Muscle of back (tissue), 11 donors: Measurements from ENCODE around the gene NDRG4. TPM values are rescaled to one million over a fixed set of nuclear protein-coding genes. Genes with fewer than 3 reads are reported as not detected.
A peak's percentile ranks its signal among the peaks of the same experiment; 100 is the strongest.

ENCODE experiments used
- DNase-seq, 3 donors: peaks; one replicate each; pipeline versions ENCODE4 v3.0.0 to v3.0.0-alpha.2; 2013
- polyA plus RNA-seq, 10 donors: library from polyadenylated mRNA; unstranded; fragments of 120-200 nt; gene quantifications; one replicate each; pipeline ENCODE4 v1.2.1, GENCODE V29; 2013; ENCODE audit not compliant: insufficient read length in 10 of 10

Gene NDRG4
- polyA plus RNA-seq, 10 donors, result 8.8 to 21.0 (median 11.6) TPM

- no peak for DNase-seq
Observed at GRCh38 chr16:58536278-58536677, 36.3 kb downstream of the NDRG4 start.

- no peak for DNase-seq
Observed at GRCh38 chr16:58537124-58537906, 37.4 kb downstream of the NDRG4 start.

DNA sequence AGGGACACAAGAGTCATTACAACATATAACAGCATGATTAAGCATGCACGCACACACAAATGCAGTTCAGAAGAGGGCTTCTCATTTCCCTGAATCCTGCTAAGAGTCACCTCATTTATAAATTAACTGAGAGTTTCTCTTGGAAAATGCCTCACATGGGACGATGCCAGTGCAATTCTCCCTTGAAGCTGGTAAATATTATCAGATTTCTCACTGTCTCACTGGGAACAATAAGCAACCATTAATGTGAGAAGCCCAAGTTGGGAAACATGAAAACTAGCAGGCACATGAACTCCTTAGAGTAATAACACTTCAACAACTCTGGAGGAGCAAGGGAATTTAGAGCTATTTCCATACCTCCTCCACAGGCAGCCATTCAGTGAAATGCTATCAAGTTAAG lies 41.8 kb downstream of the NDRG4 start:
- DNase-seq, result no peak

- DNase-seq, result no peak
Observed at GRCh38 chr16:58542291-58542690, 42.3 kb downstream of the NDRG4 start.

DNA sequence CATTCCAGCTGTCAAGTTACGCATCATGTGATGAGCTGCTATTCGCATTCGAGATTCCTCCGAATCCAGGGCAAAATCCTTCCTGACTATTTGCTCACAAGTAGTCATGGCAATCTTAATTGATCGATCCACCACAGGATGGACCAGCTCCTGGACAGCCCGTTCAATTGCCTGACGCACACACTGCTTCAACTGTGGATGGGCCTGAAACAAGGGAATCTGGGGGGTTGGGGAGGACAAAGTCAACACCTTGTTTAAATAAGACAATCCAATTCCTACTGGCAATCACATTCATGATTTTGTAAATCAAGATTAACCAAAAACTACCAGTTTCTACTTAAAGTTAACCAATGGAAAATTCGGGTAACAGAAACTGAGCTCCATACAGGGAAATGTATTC lies 43.7 kb downstream of the NDRG4 start:
- DNase-seq, result no peak

GRCh38 chr16:58548378-58548777 lies 48.4 kb downstream of the NDRG4 start:
- DNase-seq, result no peak

DNA sequence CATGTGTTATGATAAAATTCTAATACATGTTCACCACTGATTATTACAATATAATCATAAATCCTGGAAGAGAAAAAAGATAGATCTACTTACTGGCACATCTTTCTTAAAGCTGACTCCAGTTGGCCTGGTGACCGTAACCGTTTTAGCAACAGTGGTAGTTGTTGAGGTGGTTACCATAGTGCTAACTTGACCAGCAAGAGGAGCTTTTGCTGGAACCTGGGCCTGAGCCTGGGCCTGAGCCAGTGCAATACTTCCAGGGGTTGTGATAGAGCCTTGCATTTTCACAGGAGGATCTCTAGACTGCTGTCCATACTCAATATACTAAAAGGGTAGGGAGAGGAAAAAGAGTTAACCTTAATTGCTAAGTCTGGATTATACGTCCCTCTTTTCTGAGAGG lies 51.6 kb downstream of the NDRG4 start:
- DNase-seq, result peak in 2 of 3 donors; percentile 24 to 29

- DNase-seq, result no peak
Observed at GRCh38 chr16:58556678-58557077, 56.7 kb downstream of the NDRG4 start.

Other genes starting within 250 kb of the NDRG4 start
- not detected for gene PRSS54, start 205.1 kb upstream of the NDRG4 start, polyA plus RNA-seq
- 10 to 100 TPM in 1 of 10 donors, 1 to 10 TPM in 9; 7.2 to 13.5 (median 8.5) TPM for gene GINS3, start 107.7 kb upstream of the NDRG4 start, polyA plus RNA-seq
- 10 to 100 TPM; 10.2 to 23.7 (median 14.0) TPM for gene SETD6, start 15.4 kb downstream of the NDRG4 start, polyA plus RNA-seq
- gene CNOT1, start 129.7 kb downstream of the NDRG4 start, polyA plus RNA-seq, result 100 to 1,000 TPM in 2 of 10 donors, 10 to 100 TPM in 8; 77.5 to 111 (median 90.8) TPM
- 1 to 10 TPM; 5.6 to 9.1 (median 6.8) TPM for gene SLC38A7, start 184.6 kb downstream of the NDRG4 start, polyA plus RNA-seq
- gene GOT2, start 234.2 kb downstream of the NDRG4 start, polyA plus RNA-seq, result 10 to 100 TPM; 49.0 to 64.0 (median 53.3) TPM